ENCODE data around the gene NFATC2IP. TPM values are rescaled to one million over a fixed set of nuclear protein-coding genes. Genes with fewer than 3 reads are reported as not detected.

NFATC2IP gene
- total and polyA plus RNA-seq, 2 of the 8 experiments (the other 6 are each of a cell fraction or from before 2014, with no cell fraction given): 54.4 to 71.5 TPM

DNA sequence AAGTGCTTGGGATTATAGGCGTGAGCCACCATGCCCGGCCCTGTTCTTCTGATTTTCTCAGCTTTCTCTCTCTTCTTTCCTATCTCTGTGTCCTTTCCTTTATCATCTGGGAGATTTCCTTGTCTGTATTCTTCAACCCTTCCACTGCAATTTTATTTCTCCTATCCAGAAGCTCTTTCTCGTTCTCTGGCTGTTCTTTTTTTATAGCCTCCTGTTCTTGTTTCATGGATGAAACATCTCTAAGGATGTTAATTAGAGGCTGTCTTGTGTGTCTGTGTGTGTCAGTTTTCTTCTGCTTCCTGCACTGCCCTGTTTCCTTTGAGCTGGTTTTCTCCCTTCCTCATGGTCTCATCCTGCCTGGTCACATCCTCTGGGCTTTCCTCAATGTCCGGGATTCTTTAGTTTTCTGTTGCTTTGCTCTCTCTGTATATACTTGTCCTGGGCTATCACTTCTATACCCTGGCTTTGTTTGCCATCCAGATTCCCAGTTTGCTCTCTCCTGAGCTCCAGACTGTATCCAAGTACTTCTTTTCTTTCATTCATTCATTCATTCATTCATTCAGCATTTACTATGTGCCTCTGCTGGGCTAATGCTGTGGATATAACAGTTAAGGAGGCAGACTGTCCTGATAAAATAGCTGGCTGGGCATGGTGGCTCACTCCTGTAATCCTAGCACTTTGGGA is 36.6 kb downstream of the NFATC2IP start:
- Histone ChIP-seq H3K4me2 (ENCODE audit: insufficient read depth in 1 of 2, low read depth in 2 of 2, low read length in 2 of 2) (no peak overlapping the region), H2BK20ac (ENCODE audit: low read length) (no peak overlapping the region), H4K5ac (ENCODE audit: insufficient read length, low read depth, low read length) (no peak overlapping the region), H3K9me3 (ENCODE audit: insufficient read depth in 2 of 2, low read depth in 1 of 2, low read length in 1 of 2) (no peaks in the 10 kb centered on the region), H4K8ac (ENCODE audit: extremely low read depth, insufficient read depth, low read length) (no peak overlapping the region), H2BK120ac (replicated peaks; ENCODE audit: low read depth, low read length) (no peak overlapping the region), H3K14ac (ENCODE audit: insufficient read length) (no peak overlapping the region), H3K56ac (replicated peaks; ENCODE audit: insufficient read length, low read depth, low read length) (no peak overlapping the region), H3K27me3 (replicated peaks in 1 of 4; ENCODE audit: control insufficient read depth in 3 of 4, extremely low read depth in 1 of 4, insufficient read depth in 3 of 4, low read length in 3 of 4) (no peaks in the 10 kb centered on the region), H3K4ac (replicated peaks; ENCODE audit: insufficient read length, low read depth, low read length) (no peak overlapping the region), H3K27ac (ENCODE audit: low read depth, low read length) (no peak overlapping the region), H3K23ac (ENCODE audit: insufficient read length) (no peak overlapping the region), H3K4me3 (ENCODE audit: extremely low read depth in 1 of 4, insufficient read depth in 2 of 4, low read depth in 3 of 4, low read length in 4 of 4) (no peak overlapping the region), H2AFZ (ENCODE audit: low read length) (no peak overlapping the region), H3K79me2 (ENCODE audit: control insufficient read depth in 1 of 2, insufficient read depth in 2 of 2, low read length in 2 of 2) (no peaks in the 10 kb centered on the region), H3K18ac (ENCODE audit: extremely low read depth, low read length) (no peak overlapping the region), H2BK12ac (ENCODE audit: low read depth, low read length) (no peak overlapping the region), H3K79me1 (ENCODE audit: low read depth, low read length) (no peaks in the 10 kb centered on the region), H3K9ac (replicated peaks in 1 of 4; ENCODE audit: extremely low read depth in 1 of 4, low read depth in 3 of 4, low read length in 3 of 4) (no peak overlapping the region), H2BK15ac (ENCODE audit: low read length) (no peak overlapping the region), H2BK5ac (ENCODE audit: low read depth, low read length) (no peak overlapping the region), H4K91ac (replicated peaks; ENCODE audit: insufficient read length, low read length) (no peak overlapping the region), H3K23me2 (ENCODE audit: low read depth, low read length) (no peaks in the 10 kb centered on the region), H4K20me1 (replicated peaks in 1 of 2; ENCODE audit: control insufficient read depth in 1 of 2, insufficient read depth in 2 of 2, low read length in 2 of 2) (peaks cover 0 to 2% of the 10 kb centered on the region in 2 experiments), H3K36me3 (ENCODE audit: control insufficient read depth in 2 of 4, insufficient read depth in 4 of 4, low read length in 3 of 4) (peaks cover 0 to 5% (median under 1%) of the 10 kb centered on the region in 4 experiments; a peak in 4 of 8 replicates), H3K4me1 (replicated peaks in 1 of 4; ENCODE audit: control insufficient read depth in 3 of 4, insufficient read depth in 4 of 4, low read length in 3 of 4) (no peaks in the 10 kb centered on the region), H2AK5ac (ENCODE audit: low read depth, low read length) (no peak overlapping the region)
- no peak for DNase-seq (ENCODE audit: low read depth in 1 of 2, low spot score in 2 of 2)
- ChIA-PET POLR2A (ENCODE audit: partially characterized antibody) (interaction anchor here (1.8 to 2.1 kb wide), 2 partner anchors 10 to 13 kb away, joined by 5 to 8 read pairs; partner anchors contain the start of gene SPNS1), CTCF (ENCODE audit: partially characterized antibody) (interaction anchor here (1.0 to 3.5 kb wide), 3 partner anchors 9 to 24 kb away, joined by 3 to 25 read pairs (median 13); partner anchors contain the start of gene SPNS1)
- FAIRE-seq: no peak
- WGBS, 2 experiments (ENCODE audit: extremely low coverage in 1 of 2, insufficient coverage in 1 of 2, insufficient read length in 1 of 2, insufficient replicate concordance in 2 of 2, low coverage in 1 of 2, low lambda C conversion rate in 2 of 2, missing lambda C conversion rate in 1 of 2): 92% methylated on average over 4 of the region's 4 CpGs; no CpG with 5 or more reads in 1 of the 2 experiments
- TF ChIP-seq POLR2A (IDR thresholded peaks at IDR 0.05; ENCODE audit: control extremely low read depth in 1 of 2, low read depth in 2 of 2, low read length in 2 of 2) (no peak), SIN3A (conservative IDR thresholded peaks at IDR 0.05 in 1 of 2, IDR thresholded peaks at IDR 0.05 in 1 of 2; ENCODE audit: low read depth in 1 of 2, low read length in 2 of 2) (no peak), NANOG (IDR thresholded peaks at IDR 0.05; ENCODE audit: insufficient read depth, low read depth, low read length, poor library complexity, severe bottlenecking) (no peak), ATF2 (IDR thresholded peaks at IDR 0.05; ENCODE audit: low read length) (no peak), USF2 (IDR thresholded peaks at IDR 0.05; ENCODE audit: low read length) (no peak), BRCA1 (IDR thresholded peaks at IDR 0.05; ENCODE audit: low read depth, low read length) (no peak), POU5F1 (IDR thresholded peaks at IDR 0.05; ENCODE audit: low read depth, low read length) (no peak), RXRA (IDR thresholded peaks at IDR 0.05; ENCODE audit: insufficient read depth, low read depth, low read length) (no peak)
- TF ChIP-seq, protein P1, sequence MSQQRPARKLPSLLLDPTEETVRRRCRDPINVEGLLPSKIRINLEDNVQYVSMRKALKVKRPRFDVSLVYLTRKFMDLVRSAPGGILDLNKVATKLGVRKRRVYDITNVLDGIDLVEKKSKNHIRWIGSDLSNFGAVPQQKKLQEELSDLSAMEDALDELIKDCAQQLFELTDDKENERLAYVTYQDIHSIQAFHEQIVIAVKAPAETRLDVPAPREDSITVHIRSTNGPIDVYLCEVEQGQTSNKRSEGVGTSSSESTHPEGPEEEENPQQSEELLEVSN (IDR thresholded peaks at IDR 0.05): no peak

All from H1 (cell line).